ENCODE results near the gene CHST1. TPM values are rescaled to one million over a fixed set of nuclear protein-coding genes. Genes with fewer than 3 reads are reported as not detected.
A peak's percentile ranks its signal among the peaks of the same experiment; 100 is the strongest.

Gene CHST1, protein sequence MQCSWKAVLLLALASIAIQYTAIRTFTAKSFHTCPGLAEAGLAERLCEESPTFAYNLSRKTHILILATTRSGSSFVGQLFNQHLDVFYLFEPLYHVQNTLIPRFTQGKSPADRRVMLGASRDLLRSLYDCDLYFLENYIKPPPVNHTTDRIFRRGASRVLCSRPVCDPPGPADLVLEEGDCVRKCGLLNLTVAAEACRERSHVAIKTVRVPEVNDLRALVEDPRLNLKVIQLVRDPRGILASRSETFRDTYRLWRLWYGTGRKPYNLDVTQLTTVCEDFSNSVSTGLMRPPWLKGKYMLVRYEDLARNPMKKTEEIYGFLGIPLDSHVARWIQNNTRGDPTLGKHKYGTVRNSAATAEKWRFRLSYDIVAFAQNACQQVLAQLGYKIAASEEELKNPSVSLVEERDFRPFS
- total RNA-seq (10 to 100 TPM in 1 of 2 donors, 1 to 10 TPM in 1; 6.2 to 10.6 TPM), polyA plus RNA-seq (ENCODE audit: insufficient read depth, low read depth, low replicate concordance) (17.1 TPM)
- long read RNA-seq, donor 1 = 0 reads
- long read RNA-seq, donor 2, transcript CHST1-201 (4 exons, 2,718 nt) = major isoform, 6 of 6 reads
- long read RNA-seq, donor 2, partial matches to known transcripts = 0 of 6 reads
- long read RNA-seq, donor 2, other reads (novel, unspliced or antisense) = 0 of 6 reads

DNA sequence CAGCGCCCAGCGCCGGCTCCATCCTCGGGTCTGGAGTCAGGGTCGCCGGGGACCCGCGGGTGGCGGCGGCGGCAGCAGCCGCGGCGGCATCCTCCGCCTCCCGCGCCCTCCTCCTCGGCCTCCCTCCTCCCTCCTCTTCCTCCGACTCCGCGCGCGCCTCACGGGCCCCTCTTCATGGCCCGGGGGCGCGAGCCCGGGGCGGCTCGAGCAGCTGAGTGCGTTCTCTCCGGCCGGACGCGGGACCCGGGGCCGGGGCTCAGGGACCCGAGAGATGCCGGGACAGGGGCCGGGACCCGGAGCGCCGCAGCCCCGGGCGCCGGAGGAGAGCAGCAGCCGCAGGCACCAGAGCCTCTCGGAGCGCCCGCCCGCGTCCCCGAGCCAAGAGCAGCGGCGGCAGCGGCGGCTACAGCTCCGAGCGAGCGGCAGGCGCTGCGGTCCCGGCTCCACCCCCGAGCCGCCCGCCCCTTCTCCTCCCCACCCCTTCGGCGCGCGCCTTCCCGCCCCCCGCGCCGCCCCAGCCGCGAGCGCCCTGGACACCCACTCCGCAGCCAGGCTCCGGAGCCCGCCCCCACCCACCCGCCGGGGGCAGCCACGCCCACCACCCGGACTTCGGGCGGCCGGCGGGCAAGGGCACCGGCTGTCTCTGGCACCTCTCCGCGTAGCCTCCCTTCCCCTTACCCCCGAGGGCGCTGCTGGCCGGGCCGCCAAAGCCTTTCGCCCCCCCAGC lies at the start of gene CHST1:
Gene CHST1 (minus strand): TSS at position 417 of the 727 bp plus-strand sequence. CDS start 14,699 bp downstream, outside the sequence.
- Histone ChIP-seq H3K4me1 (peaks cover 4% of the 10 kb centered on the region), H3K36me3 (ENCODE audit: low read depth, missing control alignments) (no peaks in the 10 kb centered on the region), H3K27me3 (no peaks in the 10 kb centered on the region), H3K4me3 (peak within 1 kb of the TSS; percentile 52 to 64), H3K9me3 (no peaks in the 10 kb centered on the region), H3K27ac (peak within 1 kb of the TSS in 1 of 2 donors; percentile 66)
- DNase-seq = peak; percentile 41
- 0 to 2% methylated on average over 25 to 58 of the region's 96 CpGs for WGBS, 2 donors
- no peak for TF ChIP-seq POLR2A (IDR thresholded peaks at IDR 0.05)
- TF ChIP-seq, protein P1, sequence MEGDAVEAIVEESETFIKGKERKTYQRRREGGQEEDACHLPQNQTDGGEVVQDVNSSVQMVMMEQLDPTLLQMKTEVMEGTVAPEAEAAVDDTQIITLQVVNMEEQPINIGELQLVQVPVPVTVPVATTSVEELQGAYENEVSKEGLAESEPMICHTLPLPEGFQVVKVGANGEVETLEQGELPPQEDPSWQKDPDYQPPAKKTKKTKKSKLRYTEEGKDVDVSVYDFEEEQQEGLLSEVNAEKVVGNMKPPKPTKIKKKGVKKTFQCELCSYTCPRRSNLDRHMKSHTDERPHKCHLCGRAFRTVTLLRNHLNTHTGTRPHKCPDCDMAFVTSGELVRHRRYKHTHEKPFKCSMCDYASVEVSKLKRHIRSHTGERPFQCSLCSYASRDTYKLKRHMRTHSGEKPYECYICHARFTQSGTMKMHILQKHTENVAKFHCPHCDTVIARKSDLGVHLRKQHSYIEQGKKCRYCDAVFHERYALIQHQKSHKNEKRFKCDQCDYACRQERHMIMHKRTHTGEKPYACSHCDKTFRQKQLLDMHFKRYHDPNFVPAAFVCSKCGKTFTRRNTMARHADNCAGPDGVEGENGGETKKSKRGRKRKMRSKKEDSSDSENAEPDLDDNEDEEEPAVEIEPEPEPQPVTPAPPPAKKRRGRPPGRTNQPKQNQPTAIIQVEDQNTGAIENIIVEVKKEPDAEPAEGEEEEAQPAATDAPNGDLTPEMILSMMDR (IDR thresholded peaks at IDR 0.05) = no peak
- intact Hi-C loops (cut with DNase I; ENCODE audit: low total_unique reads) = loop anchor here (10.0 kb wide), 1 partner anchor 99 kb away; no protein-coding TSS in a partner anchor

DNA sequence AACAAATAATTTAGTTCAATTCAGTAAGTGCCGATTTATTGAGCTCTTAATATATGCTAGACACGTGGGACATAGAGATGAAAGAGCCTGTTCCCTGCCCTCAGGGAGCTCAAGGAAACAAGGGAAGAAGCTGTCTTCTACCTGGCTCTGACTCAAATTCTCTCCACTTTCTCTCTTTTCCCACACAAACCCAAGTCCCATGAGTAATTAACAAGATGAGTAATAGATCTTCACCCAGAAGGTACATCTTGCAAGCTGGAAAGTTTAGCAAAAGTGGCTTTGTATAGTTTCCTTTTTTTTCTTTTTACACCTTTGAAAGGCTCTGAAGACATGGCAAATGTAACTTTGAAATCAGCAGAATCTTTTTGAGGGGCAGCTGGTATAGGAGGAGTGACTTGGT lies 48.2 kb upstream of the CHST1 start:
- Histone ChIP-seq H3K27me3 (no peaks in the 10 kb centered on the region), H3K36me3 (ENCODE audit: low read depth, missing control alignments) (no peaks in the 10 kb centered on the region), H3K4me1 (no peaks in the 10 kb centered on the region), H3K4me3 (no peak overlapping the region), H3K27ac (no peak overlapping the region), H3K9me3 (no peaks in the 10 kb centered on the region)
- TF ChIP-seq, protein P1 (IDR thresholded peaks at IDR 0.05) = no peak
- TF ChIP-seq POLR2A (IDR thresholded peaks at IDR 0.05) = no peak
- WGBS, 2 donors = 91 to 94% methylated on average over 2 of the region's 2 CpGs
- no peak for DNase-seq
- intact Hi-C loops (cut with DNase I; ENCODE audit: low total_unique reads) = no loop called here

DNA sequence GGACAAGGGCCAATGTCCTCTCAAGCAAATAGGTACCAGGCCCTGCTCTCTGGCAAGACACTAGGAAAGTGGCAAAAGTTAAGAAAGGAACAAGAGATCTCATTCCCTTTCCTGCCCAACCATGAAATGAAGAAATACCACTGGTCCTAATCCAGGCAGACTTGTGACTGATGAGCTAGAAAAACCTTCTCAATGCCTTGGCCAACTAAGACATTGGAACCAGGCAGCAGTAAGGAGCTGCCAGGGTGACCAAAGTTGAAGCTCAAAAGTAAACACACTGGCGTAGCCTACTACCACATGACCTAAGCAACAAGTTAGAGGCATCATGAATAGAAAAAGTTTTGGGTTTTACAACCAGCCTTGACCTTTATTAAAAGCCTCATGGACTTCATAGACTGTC lies 45.1 kb upstream of the CHST1 start:
- TF ChIP-seq, protein P1 (IDR thresholded peaks at IDR 0.05) = no peak
- TF ChIP-seq POLR2A (IDR thresholded peaks at IDR 0.05) = no peak
- WGBS, 2 donors = 85 to 96% methylated on average over 1 of the region's 1 CpG
- intact Hi-C loops (cut with DNase I; ENCODE audit: low total_unique reads) = no loop called here
- H3K27ac ChIP-seq = no peak overlapping the region
- no peaks in the 10 kb centered on the region for H3K27me3 ChIP-seq
- no peak for DNase-seq
- H3K9me3 ChIP-seq = no peaks in the 10 kb centered on the region
- H3K36me3 ChIP-seq (ENCODE audit: low read depth, missing control alignments) = no peaks in the 10 kb centered on the region
- H3K4me1 ChIP-seq = no peaks in the 10 kb centered on the region
- H3K4me3 ChIP-seq = no peak overlapping the region

DNA sequence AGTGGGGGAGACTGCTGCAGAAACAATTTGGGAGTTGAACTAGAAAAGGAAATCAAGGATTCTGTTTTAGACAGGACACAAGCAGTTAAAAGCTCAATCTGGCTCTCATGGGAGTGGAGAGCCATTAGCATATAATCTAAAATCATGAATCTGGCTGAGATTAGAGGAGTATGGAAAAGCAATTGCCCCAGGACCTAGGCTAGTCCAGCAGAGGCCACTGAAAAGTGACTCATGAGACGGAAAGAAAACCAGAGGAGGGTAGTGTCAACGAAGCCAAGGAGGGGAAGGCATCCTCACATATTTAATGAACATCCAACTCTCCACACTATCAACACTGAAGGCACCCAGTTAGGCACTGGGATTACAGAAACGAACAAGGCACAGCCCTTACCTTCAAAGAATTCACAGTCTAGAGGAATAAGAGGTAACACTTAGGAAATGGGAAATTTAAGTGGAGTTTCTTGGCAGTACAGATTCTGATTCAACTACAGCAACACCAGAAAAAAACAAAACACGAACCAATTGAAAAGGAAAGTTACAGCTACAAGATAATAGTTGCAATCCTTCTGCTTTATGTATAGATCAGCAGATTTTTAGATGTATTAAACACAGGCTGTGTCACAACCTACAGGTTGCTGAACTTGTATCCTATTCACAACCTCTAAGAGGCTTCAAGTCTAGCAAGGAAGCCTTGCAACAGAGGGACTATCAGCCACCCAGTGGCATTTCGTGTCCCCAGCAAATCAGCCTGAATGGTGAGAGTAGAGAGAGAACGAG lies 43.7 kb upstream of the CHST1 start:
- H3K9me3 ChIP-seq = no peaks in the 10 kb centered on the region
- WGBS, 2 donors = 88 to 89% methylated on average over 6 of the region's 6 CpGs

More for the DNA sequence above, 43.7 kb upstream of the CHST1 start:
- DNase-seq = no peak
- H3K36me3 ChIP-seq (ENCODE audit: low read depth, missing control alignments) = no peaks in the 10 kb centered on the region
- no peak for TF ChIP-seq POLR2A (IDR thresholded peaks at IDR 0.05)
- TF ChIP-seq, protein P1 (IDR thresholded peaks at IDR 0.05) = no peak
- H3K4me3 ChIP-seq = no peak overlapping the region
- H3K27me3 ChIP-seq = no peaks in the 10 kb centered on the region
- intact Hi-C loops (cut with DNase I; ENCODE audit: low total_unique reads) = no loop called here
- no peaks in the 10 kb centered on the region for H3K4me1 ChIP-seq
- no peak overlapping the region for H3K27ac ChIP-seq

Measured in testis (tissue), 5 donors.